GM19351 (cell line): ENCODE measurements around the gene ATP1B1.
A peak's percentile ranks its signal among the peaks of the same experiment; 100 is the strongest.

Experiments used
- ATAC-seq: cut with Tn5 transposase; IDR thresholded peaks from one replicate; pipeline ENCODE4 v1.9.1; 2021; ENCODE audit warnings: mild to moderate bottlenecking, moderate library complexity; ENCODE audit not compliant: unreplicated experiment

ATP1B1 gene

GRCh38 chr1:169106095-169106920 is at the start of gene ATP1B1:
ATP1B1 (plus strand) TSS chr1:169106690; CDS start chr1:169106830, 140 bp downstream.
- peak; percentile 89 for ATAC-seq

DNA sequence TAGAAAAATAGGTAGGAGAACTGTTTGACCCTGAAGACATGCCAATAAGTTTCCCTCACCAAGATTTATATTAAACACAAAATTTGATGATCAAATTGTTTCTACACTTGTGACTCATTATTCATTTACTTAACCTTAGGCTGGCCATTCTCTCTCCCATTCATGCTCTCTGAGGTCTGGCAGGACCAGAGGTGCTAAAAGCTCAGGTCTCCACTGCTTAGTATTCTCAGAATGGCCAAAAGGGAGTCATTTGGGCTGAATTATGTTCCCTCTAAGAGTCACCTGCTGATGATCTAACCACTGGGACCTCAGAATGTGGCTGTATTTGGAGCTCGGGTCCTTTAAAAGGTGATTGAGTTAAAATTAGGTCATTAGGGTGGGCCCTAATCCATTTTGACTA is 47.1 kb upstream of the ATP1B1 start:
- no peak for ATAC-seq

DNA sequence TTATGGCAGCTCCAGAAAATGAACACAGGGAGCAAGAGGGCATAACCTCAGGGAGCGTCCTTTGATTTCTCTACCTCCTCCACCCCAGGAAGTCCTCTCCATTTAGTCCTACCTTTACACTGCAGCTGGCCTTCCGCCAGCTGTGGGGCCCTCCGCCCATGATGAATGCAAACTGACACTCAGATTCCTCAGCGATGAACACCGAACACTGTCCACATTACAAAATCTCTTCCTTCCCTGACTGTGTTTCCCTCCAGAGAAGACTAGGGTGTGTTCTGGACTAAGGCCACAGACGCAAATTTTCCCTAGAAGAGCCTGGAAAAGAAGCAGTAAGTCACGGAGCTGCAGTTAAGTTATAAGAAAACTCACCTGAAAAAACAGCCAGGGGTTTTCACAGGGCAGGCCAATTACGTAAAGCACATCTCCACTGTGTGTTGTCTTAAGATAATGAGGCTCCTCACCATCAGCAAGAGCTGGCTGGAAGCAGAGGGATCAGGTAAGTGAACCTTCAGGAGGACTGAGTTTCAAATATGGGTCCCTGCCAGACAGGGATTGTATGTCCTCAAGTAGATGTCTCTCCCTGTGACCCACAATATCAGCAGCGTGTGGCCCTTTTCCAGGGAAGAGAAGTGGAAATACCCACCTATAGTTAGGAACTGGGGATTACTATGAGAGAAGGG is 46.3 kb upstream of the ATP1B1 start:
- ATAC-seq = no peak

GRCh38 chr1:169060919-169061639 is 45.4 kb upstream of the ATP1B1 start:
- no peak for ATAC-seq

GRCh38 chr1:169062152-169062551 is 44.3 kb upstream of the ATP1B1 start:
- ATAC-seq = no peak

GRCh38 chr1:169064103-169064502 is 42.4 kb upstream of the ATP1B1 start:
- ATAC-seq = no peak

- no peak for ATAC-seq
Observed at GRCh38 chr1:169070547-169070946, 35.9 kb upstream of the ATP1B1 start.

- no peak for ATAC-seq
Observed at GRCh38 chr1:169070958-169071357, 35.5 kb upstream of the ATP1B1 start.

DNA sequence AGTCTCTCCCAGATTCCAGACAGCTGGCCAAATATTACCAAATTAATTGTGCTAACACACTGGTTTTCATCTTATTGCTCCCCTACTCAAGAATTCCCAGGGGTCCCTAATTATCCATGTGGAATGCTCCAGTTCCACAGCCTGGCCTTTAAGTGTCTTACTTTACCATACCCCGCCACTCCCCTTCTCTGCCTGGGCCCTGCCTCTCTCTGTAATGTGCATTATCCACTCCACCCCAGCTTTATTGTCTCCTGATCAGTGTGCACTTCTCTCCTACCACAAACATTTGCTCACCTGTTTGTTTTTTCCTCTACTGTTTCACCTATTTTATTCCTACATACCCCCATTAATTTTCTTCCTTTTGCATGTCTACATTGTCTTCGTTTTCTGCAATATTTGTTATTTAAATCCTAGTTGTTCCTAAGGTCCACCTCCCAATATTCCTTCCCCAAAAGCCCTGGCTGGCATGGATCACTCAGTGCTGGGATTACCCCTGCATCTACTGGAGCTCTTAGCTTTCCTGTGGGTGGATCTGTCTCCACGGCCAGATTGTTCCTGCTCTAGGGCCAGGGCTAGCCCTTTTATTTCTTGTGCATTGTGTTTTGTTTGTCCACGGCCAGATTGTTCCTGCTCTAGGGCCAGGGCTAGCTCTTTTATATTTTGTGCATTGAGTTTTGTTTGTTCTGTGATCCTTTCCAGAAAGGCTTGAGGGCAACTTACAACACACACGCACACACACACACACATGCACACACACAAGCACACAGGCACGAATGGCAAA is 33.4 kb upstream of the ATP1B1 start:
- no peak for ATAC-seq

DNA sequence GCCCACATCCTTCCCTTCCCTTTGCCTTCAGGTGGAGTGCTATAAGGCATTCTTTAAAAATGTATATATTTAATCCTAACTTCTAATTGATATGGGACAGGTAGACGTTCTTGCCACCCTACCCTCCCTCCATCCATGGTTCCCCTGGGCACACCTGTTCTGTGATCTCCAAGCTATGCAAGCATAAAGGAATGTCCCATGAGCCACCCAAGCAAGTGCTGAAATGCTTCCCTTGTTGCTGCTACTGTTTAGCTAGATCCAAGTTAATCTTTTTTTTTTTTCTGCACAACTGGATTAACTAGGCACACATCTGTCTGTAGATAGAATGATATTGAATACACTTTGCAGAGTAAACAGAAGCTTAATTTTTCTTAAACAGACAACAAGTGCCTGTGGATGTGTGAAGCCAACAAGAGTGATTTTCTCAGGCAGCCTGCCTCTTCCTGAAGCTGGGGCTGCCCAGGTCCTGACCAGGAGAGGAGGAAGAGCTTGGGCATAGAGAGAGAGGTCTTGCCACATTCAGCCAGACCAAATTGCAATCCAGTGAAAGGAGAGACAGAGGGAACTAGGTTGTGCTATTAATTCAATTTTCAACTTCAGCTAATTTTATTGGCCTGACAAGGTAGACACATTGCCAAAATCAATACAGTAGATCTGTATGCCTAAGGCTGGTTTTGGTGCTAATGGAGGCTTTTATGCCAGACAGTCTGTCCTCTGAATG is 28.2 kb upstream of the ATP1B1 start:
- no peak for ATAC-seq

DNA sequence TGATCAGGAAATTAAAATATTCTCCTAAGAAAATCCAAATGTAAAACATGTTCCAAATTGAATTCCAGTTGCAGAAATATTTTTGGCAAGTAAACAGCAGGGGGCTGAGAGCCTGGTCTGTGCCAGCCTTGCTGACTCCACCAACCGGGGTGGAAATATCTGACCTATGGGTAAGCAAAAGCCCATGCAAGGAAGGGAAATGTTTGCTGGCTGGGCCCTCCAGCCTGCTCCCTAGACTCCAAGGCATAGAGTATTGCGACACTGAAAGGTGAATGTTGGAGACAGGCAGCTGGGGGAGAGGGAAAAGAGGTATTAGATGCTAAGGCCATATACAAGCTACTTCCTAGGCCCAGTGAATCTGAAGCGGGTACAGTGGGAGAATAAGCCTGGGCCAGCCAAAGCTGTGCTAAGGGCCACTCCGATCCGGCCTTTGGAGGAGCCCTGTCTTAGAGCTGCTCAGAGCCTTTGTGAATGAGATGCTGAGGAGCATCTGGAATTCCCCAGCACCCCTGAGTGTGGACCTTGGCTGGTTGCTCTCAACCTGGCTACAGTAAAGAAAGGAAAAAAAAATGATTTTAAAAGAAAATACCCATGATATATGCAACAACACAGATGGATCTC is 24.9 kb upstream of the ATP1B1 start:
- no peak for ATAC-seq

GRCh38 chr1:169085911-169086310 is 20.6 kb upstream of the ATP1B1 start:
- ATAC-seq = no peak

- no peak for ATAC-seq
Observed at GRCh38 chr1:169086603-169087455, 19.7 kb upstream of the ATP1B1 start.

- no peak for ATAC-seq
Observed at GRCh38 chr1:169087876-169088275, 18.6 kb upstream of the ATP1B1 start.

GRCh38 chr1:169089776-169090175 is 16.7 kb upstream of the ATP1B1 start:
- ATAC-seq = no peak

- no peak for ATAC-seq
Observed at GRCh38 chr1:169090308-169090899, 16.1 kb upstream of the ATP1B1 start.

GRCh38 chr1:169090900-169091311 is 15.6 kb upstream of the ATP1B1 start:
- peak; percentile 47 for ATAC-seq

DNA sequence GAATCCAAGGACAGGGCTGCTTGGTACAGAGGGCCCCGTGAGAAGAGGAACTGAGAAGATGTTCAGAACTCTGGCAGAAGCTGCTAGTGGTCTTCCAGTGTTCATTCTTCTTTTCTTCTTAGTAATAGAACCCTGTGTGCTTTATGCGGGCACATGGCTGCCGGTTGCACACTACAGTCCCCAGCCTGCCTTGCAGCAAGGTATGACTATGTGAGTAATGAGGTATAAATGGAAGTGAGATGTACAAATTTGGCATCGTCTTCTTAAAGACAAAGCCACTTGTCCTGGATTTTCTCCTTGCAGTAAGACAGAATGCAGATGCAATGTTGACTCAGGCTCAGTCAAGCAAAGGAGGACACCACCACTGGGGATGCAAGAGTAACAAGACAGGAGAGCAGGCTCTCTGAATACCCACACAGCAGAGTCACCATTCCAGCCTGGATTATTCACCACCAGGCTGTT is 15.0 kb upstream of the ATP1B1 start:
- peak; percentile 90 for ATAC-seq
